ENCODE results near the gene ZNF764. TPM values are rescaled to one million over a fixed set of nuclear protein-coding genes. Genes with fewer than 3 reads are reported as not detected.

ZNF764 gene
- total RNA-seq, 1 experiment from 2014 or later = 15.2 TPM

GRCh38 chr16:30585400-30586191 lies 27.4 kb upstream of the ZNF764 start, which contains the start of gene ZNF785:
Gene ZNF785 (minus strand): TSS chr16:30585697. CDS start chr16:30585611, 86 bp downstream.
- Histone ChIP-seq H3K27ac (ENCODE audit: low read depth, low read length, poor library complexity, severe bottlenecking) (peak within 1 kb of the TSS; percentile 96), H3K36me3 (ENCODE audit: insufficient read depth, low read length, poor library complexity, severe bottlenecking) (peaks cover 42% of the 10 kb centered on the region), H3K9me3 (ENCODE audit: low read depth, low read length, poor library complexity, severe bottlenecking) (no peaks in the 10 kb centered on the region), H3K27me3 (replicated peaks; ENCODE audit: insufficient read depth, low read depth, low read length, poor library complexity) (no peaks in the 10 kb centered on the region), H3K4me1 (ENCODE audit: insufficient read depth, low read length, poor library complexity, severe bottlenecking) (peaks cover 5% of the 10 kb centered on the region), H3K4me3 (ENCODE audit: low read depth, low read length, poor library complexity, severe bottlenecking) (peak within 1 kb of the TSS; percentile 74)
- TF ChIP-seq EZH2 (IDR thresholded peaks at IDR 0.05; ENCODE audit: borderline replicate concordance, low read depth, low read length, poor library complexity, severe bottlenecking) (no peak), CTCF (conservative IDR thresholded peaks at IDR 0.05; ENCODE audit: low read depth, low read length) (no peak)
- intact Hi-C loops (cut with micrococcal nuclease; ENCODE audit: unreplicated experiment) = no loop called here
- POLR2A ChIA-PET (ENCODE audit: low non-redundant PET) = no interaction called here
- CTCF ChIA-PET = interaction anchor here (0.9 to 1.3 kb wide), 2 partner anchors 13 to 156 kb away, joined by 3 to 6 read pairs; partner anchors contain the start of gene DCTPP1
- BruUV-seq (replicated peaks) = no TSS peak
- DNase-seq (ENCODE audit: low spot score) = peak; percentile 100

DNA sequence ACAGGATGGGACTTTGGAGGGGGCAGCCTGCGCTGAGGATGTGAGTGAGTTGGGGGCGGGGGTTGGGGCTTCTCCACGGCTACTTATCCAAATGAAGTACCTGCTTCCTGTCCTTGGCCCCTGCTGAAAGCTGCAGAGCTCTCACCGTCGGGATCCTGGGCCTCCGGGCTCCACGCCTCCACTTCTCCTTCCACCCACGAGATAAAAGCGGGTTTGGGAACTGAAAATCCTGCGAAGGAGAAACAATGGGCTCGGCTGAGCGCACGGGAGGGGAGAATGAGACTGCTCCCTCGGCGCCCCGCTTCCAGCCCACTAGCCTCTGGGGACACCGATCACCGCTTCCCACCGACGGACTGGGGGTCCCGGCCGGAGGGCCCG lies 26.8 kb upstream of the ZNF764 start:
- intact Hi-C loops (cut with micrococcal nuclease; ENCODE audit: unreplicated experiment) = no loop called here
- Histone ChIP-seq H3K27me3 (replicated peaks; ENCODE audit: insufficient read depth, low read depth, low read length, poor library complexity) (no peaks in the 10 kb centered on the region), H3K36me3 (ENCODE audit: insufficient read depth, low read length, poor library complexity, severe bottlenecking) (peaks cover 42% of the 10 kb centered on the region), H3K4me1 (ENCODE audit: insufficient read depth, low read length, poor library complexity, severe bottlenecking) (peaks cover 5% of the 10 kb centered on the region), H3K4me3 (ENCODE audit: low read depth, low read length, poor library complexity, severe bottlenecking) (peak overlapping the region; percentile 74), H3K9me3 (ENCODE audit: low read depth, low read length, poor library complexity, severe bottlenecking) (no peaks in the 10 kb centered on the region), H3K27ac (ENCODE audit: low read depth, low read length, poor library complexity, severe bottlenecking) (peak overlapping the region; percentile 96)
- TF ChIP-seq CTCF (conservative IDR thresholded peaks at IDR 0.05; ENCODE audit: low read depth, low read length) (no peak), EZH2 (IDR thresholded peaks at IDR 0.05; ENCODE audit: borderline replicate concordance, low read depth, low read length, poor library complexity, severe bottlenecking) (no peak)
- peak; percentile 51 for DNase-seq (ENCODE audit: low spot score)
- POLR2A ChIA-PET (ENCODE audit: low non-redundant PET) = no interaction called here
- BruUV-seq (replicated peaks) = no TSS peak
- CTCF ChIA-PET = interaction anchor here (1.3 kb wide), 1 partner anchor 13 kb away, joined by 6 read pairs; no protein-coding TSS in a partner anchor

- CTCF ChIA-PET = no interaction called here
- peaks cover 5% of the 10 kb centered on the region for H3K4me1 ChIP-seq (ENCODE audit: insufficient read depth, low read length, poor library complexity, severe bottlenecking)
- intact Hi-C loops (cut with micrococcal nuclease; ENCODE audit: unreplicated experiment) = no loop called here
- POLR2A ChIA-PET (ENCODE audit: low non-redundant PET) = no interaction called here
- no peaks in the 10 kb centered on the region for H3K27me3 ChIP-seq (replicated peaks; ENCODE audit: insufficient read depth, low read depth, low read length, poor library complexity)
- TF ChIP-seq CTCF (conservative IDR thresholded peaks at IDR 0.05; ENCODE audit: low read depth, low read length) (no peak), EZH2 (IDR thresholded peaks at IDR 0.05; ENCODE audit: borderline replicate concordance, low read depth, low read length, poor library complexity, severe bottlenecking) (no peak)
- no TSS peak for BruUV-seq (replicated peaks)
- H3K4me3 ChIP-seq (ENCODE audit: low read depth, low read length, poor library complexity, severe bottlenecking) = no peak overlapping the region
- no peaks in the 10 kb centered on the region for H3K9me3 ChIP-seq (ENCODE audit: low read depth, low read length, poor library complexity, severe bottlenecking)
- no peak overlapping the region for H3K27ac ChIP-seq (ENCODE audit: low read depth, low read length, poor library complexity, severe bottlenecking)
- no peak for DNase-seq (ENCODE audit: low spot score)
- H3K36me3 ChIP-seq (ENCODE audit: insufficient read depth, low read length, poor library complexity, severe bottlenecking) = peaks cover 41% of the 10 kb centered on the region
Observed at GRCh38 chr16:30582611-30583340, 24.6 kb upstream of the ZNF764 start.
